Measurements from ENCODE around the gene DROSHA.

DROSHA gene

DNA sequence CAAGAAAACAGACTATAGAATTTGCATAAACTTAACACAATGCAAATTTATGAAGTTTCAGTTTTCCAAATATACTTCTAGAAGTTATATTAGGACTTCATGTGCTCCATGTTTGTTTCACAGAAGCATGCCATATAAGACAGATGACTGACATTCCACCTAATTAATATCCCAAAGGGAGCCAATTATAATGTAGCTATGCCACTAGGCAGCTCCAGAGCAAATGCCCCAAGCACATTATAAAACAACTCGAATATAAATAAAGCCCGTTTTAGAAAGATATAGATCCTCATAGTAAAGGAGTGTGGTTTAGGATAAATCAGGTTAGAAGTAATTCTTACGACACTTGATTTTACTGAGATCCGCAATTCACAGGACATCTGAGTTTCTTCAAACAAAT lies 8.9 kb downstream of the DROSHA start:
- DNase-seq (ENCODE audit: low read depth in 2 of 2) = no peak

DNA sequence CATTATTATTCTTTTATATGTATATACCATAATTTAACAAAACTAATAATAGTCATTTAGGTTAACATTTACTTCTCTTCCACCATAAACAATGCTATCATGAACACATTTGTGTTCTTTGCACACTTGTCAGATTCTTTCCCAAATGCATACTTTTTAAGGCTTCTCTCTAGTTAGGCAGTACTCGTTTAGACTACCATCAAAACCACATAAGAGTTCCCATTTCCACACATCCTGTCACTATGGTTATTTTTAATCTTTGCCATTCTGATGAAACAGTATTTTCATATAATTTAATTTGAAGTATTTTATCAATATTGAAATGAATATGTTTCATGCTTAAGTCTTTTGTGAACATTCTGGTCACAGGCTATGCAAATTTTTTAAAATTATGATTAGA lies 15.1 kb downstream of the DROSHA start:
- DNase-seq (ENCODE audit: low read depth in 2 of 2) = no peak

DNA sequence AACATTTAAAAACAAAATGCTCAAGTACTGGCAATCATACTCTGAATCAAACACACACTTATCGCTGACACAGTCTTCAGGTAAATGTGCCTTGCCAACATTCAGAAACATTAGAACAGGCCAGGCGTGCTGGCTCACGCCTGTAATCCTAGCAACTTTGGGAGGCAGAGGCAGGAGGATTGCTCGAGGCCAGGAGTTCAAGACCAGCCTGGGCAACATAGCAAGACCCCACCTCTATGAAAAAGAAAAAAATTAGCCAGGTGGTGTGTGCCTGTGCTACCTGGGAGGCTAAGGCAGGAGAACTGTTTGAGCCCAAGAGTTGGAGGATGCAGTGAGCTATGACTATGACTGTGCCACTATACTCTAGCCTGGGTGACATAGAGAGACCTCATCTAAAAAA lies 20.6 kb downstream of the DROSHA start:
- DNase-seq (ENCODE audit: low read depth in 2 of 2) = no peak

DNA sequence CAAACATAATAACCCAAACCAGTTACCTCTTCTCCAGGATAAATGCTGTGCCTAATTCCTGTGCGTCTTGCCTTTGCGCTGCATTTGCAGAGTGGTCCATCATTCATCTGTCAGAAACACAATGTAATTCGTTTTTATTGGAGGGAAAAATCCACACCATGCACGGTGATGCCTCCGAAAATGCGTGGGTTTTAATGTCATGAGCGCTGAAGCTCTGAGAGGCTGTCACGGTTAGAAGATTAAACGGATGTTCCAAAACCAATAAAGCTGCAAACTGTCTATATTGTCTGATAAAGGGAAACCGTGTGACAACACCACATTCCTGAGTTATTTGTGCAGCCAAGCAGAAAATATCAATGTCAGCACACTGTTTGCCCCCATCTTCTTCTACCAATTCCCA lies 27.4 kb downstream of the DROSHA start:
- DNase-seq (ENCODE audit: low read depth in 2 of 2) = no peak

DNA sequence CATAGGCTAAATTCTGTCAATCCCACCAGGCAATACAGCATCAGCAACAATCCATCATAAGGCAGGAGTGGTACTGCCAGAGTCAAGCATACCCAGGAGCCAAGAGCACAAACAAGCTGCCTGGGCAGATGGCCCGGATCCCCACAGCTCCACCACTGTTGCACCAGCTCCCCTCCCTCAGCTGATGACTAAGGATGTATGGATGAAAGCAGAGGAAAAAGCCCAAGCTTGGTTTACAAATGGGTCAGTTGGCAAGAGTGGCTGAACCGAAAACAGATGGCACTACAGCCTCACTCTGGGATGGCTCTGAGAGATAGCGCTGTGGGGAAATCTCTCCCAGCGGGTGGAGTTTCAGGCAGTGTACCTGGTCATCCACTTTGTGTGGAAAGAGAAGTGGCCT lies 29.4 kb downstream of the DROSHA start:
- DNase-seq (ENCODE audit: low read depth in 2 of 2) = no peak

DNA sequence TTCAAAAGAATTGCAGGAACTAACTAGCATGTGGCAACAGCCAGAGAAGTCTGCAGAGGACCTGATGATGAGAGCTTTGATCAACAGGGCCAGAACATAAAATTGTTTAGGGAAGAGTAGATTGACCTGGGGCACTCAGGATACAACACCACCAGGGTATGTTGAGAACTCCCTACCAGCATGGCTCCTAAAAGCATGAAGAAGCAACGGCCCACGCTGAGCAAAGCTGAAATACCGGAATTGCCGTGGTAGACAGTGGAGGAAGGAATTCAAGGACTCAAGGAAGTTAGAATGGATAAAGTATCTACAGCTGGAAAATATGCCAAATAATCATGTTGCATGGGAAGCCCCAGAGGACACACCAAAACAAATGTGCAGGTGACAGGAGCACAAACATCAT lies 31.6 kb downstream of the DROSHA start:
- no peak for DNase-seq (ENCODE audit: low read depth in 2 of 2)

DNA sequence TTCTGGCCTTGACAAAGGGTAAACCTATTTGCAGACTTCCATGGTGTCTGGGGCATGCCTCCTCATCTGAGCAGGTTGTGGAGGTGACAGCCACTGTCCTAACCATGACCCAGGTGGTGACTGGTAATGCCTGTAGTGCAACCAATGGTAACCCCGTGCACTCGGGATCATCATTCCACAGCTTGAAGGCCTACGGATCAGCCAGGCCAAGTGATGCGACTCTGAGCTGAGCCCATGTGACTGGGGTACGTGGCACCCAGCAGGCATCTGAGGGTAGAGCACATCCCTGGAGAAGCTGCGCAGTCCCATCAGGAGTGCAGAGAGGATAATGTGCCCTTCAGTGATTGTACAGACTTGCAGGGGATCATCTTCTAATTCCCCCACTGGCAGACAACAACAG lies 35.0 kb downstream of the DROSHA start:
- no peak for DNase-seq (ENCODE audit: low read depth in 2 of 2)

DNA sequence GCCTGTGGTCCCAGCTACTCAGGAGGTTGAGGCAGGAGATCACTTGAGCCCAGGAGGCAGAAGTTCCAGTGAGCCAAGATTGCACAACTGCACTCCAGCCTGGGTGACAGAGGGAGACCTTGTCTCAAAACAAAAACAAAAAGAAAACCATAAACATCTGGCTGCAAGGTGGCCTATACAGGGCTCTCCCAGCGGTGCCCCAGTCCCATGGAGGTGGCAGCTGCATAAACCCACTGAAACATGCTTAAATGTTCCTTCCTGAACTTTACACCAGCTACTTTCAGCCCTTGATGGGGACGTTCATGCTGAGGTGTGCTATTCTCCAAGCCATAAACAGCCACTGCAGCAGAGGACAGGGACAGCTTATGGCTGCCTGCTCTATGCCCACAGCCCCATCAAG lies 35.6 kb downstream of the DROSHA start:
- no peak for DNase-seq (ENCODE audit: low read depth in 2 of 2)

DNA sequence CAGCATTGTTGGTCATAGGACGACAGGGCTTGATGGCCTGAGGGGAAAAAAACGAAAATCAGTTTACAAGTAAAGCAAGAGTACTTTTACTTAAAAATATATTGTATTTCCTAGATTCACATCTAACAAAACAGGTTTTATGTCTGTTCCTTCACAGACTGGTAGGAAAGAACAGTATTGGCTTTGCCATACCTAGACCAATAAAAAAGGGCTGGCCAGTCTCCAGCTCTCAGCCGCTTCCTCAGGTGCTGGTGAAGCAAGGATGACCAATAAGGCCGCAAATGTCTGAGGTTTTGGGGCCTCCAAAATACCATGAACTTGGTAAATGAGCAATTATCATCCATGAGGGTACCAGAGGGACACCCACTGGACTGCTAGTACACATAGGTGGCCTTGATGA lies 36.6 kb downstream of the DROSHA start:
- no peak for DNase-seq (ENCODE audit: low read depth in 2 of 2)

DNA sequence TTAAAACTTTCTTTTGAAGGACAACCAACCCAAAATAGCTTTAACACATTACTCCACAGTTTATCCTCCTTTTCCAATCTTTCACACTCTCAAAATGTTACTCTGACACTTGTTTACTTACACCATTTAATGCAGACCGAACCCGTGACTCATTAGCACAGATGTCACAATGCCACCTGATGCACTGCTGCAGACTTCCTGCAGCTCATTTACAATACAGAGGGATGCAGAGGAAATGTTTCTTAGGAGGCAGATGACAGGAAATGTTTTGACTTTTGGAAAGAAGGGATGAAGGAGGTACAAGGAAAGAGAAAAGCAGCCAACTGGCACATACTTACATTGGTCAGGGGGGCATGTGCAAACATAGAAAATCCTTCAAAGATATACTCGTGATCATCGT lies 39.0 kb downstream of the DROSHA start:
- no peak for DNase-seq (ENCODE audit: low read depth in 2 of 2)

DNA sequence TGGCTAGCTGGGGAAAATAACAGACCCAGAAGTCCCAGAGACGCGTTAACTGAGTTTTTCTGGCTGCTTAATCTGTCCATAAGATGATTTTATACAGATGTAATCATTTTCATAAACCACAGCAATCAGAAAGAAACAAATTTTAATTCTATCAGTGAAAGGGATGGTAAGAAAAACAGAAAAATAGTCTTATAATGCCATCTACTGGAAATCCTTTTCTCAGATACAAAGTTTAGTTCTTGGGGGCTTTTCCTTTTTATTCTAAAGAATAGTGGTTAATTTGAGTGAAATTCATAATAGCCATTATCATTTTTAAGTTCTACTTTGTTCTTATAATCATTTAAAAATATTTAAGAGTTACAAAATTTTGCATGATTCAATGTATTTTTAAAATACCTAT lies 44.4 kb downstream of the DROSHA start:
- no peak for DNase-seq (ENCODE audit: low read depth in 2 of 2)

DNA sequence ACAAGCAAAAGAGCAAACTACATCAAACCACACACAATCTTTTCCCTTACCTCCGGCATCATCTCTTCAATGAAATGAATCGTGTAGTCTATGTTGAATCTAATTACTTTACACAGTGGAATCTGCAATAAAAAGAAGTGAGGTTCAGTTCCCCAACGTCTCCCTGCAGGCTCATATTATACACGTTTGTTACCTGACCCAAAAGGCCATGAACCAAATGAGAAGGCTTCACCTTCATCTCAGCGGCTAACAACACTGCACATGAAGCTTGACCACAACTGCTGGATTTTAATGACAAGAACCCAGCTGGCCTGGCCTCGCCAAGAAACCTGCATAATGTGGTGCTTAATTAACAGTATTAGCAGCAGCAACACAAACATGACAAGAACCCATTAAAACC lies 45.5 kb downstream of the DROSHA start:
- DNase-seq (ENCODE audit: low read depth in 2 of 2) = no peak

DNA sequence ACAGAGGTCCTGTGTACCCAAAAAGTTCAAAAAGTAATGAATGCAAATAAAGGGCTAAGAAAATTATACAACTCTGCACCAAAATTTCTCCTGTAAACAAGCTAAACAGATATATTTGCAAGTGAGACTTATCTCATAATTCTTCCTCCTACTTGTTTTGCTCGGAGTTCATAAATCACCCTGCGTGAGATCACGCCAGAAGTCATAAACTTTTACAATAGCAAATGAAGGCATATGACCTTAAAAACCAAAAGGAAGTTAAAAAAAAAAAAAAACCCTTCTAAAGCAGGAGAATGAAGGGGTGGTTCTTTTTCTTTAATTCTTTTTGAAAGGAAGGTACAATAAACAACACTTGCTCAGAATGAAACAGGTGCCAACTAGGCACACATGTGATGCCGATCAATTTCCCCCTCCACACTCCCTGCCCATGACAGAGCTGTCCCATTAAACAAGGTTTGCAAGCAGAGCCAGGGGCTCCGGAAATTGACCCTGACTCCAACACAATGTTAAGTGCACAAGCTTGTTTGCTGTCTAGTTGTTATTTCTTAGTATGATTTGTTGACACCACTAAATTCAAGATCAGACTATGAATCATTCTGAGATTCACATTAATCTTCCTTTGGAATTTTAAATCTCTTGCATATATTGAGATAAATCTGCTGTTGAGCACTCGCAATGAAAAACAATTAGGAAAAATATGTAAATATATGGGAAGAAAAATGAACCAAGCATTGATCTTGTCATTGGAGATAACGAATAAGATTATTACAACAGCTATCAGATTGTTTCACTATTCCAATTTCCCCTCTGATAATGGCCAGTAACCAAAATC lies 46.3 kb downstream of the DROSHA start:
- no peak for DNase-seq (ENCODE audit: low read depth in 2 of 2)

DNA sequence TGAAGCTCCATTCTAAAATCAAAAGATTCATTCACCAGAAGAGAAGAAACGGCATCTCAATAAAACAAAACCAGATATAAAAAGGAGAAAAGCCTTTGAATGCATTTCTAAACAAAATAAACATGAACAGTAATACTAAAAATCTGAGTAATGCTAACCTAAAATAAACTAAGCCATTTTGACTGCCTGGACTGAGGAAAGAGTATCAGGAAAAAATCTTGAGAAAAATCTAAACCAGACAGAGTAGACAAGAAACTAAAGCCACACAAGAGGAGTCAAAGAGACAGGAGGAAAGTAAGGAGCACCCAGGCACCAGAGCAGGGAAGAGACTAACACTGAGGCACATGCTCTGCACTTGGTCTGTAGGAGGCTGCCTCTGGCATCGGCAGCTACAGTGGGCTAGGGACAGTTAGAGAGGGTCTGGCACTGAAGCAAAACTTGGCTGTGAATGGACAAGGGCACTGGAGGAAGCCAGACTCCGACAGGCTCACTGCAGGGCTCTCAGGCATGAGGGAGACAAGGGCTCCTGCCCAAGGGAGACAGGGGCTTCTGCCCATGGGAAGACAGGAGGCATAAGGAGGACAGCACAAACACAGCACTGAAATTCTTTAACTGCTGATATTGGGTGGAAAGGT lies 50.2 kb downstream of the DROSHA start:
- no peak for DNase-seq (ENCODE audit: low read depth in 2 of 2)

DNA sequence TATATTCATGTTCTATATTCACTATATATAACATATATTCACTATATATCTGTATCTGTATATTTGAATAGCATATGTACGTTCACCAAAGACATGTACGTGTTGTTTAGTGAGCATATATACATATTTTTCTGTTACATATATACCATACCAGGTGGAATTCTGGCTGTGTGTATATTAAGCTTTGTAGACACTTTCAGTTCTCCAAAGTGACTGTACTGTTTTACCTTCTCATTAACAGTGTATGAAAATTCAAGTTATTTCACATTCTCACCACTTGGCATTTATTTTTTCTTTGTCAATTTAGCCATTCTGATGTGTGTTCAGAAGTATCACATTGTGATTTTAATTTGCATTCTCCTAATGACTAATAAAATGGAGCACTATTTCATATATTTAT lies 52.2 kb downstream of the DROSHA start:
- DNase-seq (ENCODE audit: low read depth in 2 of 2) = no peak

DNA sequence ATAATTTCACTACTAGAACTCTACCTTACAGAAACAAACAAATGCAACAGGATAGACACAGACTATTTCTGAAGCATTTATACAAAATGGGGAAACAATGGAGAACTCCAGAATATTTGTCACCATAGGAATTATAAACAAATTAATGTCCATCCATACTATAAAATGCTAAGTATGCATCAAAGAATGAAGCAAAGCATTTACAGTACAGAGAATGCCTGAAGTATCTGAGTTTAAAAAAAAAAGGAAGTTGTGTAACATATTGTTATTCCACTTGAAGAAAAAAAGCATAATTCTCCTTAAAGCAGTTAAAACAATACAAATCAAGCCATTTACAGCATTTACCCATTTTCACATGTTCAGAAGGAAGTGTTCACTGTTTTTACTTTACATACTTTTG lies 53.0 kb downstream of the DROSHA start:
- DNase-seq (ENCODE audit: low read depth in 2 of 2) = no peak

DNA sequence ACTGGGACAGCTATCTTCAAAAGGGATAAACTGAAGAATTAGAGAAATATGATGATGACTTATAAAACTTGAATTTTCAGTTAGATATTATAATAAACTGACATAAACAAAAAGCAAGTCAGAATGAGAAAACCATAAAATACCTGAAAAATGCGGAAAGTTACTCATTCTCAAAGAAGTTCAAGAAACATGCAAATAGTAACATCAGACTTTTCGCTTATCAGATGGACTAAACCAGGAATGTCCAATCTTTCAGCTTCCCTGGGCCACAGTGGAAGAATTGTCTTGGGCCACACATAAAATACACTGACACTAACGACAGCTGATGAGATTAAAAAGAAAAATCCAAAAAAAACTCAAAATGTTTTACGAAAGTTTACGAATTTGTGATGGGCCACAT lies 53.9 kb downstream of the DROSHA start:
- no peak for DNase-seq (ENCODE audit: low read depth in 2 of 2)

DNA sequence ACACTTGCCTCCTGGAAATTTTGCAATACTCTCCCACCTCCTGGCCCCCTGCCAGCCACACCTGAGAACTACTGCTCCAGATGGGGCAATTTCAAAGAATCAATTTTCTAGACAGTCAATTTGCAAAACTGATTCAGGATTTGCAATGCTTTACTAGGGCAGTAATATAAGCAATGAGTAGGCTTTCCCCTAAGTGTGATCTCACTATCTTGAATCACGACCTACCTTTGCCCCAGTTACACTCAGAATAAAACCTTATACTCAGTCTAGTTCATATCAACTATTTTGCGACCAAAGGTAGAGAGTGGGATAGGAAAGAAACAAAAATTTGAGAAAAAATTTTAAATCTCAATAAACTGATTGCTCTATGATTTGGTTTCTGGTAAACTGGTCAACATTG lies 54.4 kb downstream of the DROSHA start:
- DNase-seq (ENCODE audit: low read depth in 2 of 2) = no peak

DNA sequence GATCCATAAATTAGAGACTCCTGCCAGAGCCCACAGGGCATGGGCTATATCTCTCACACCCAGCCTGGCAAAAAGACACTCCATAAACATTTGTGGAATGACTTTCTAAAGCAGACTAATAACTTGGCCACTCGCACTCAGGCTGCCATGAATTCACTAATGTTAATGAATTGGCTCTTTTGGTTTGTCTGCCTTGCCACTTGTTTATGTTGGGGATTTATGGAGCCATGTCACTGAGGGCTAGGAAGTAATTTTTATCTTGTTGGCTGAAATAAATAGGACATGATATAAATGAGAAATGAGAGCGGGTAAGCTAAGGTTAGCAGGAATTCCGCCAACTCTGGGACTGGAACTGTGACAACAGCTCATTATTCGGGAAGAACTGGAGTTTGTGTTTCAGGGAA lies 55.2 kb downstream of the DROSHA start:
- no peak for DNase-seq (ENCODE audit: low read depth in 2 of 2)

DNA sequence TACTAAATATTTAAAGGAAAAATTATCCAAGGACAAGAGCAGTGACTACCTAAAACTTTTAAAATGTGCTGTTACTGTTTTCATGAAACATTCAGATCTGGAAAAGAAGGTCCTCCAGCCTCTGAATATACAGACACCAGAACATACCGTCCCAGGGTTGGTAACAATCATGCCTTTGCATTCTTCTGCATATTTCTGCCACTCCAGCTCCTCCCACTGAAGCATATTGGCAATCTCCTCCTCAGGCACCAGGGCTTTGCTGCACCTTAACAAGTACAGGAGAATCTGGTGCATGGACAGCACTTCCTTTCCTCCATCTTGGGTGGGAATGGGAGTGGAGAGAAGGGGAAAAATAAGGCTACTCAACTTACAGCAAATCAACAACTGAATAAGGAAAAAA lies 60.0 kb downstream of the DROSHA start:
- DNase-seq (ENCODE audit: low read depth in 2 of 2) = no peak

DNA sequence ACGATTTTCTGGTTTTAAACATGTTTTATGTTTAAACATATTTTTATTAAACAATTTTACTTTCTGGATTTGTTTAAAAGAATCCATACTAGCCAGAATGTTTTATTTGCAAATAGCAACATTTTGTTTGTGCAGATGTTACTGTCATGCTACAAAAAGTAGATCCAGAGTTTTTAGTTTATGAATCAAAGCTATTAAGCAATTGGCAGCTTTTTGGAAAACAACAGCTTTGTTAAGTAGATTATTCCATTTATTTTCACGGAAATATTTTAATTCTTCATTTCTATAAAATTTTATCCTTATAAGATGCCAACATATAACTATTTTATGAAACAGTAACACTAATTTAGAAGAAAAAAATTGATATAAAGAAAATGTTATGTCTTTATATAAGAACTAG lies 60.9 kb downstream of the DROSHA start:
- no peak for DNase-seq (ENCODE audit: low read depth in 2 of 2)

DNA sequence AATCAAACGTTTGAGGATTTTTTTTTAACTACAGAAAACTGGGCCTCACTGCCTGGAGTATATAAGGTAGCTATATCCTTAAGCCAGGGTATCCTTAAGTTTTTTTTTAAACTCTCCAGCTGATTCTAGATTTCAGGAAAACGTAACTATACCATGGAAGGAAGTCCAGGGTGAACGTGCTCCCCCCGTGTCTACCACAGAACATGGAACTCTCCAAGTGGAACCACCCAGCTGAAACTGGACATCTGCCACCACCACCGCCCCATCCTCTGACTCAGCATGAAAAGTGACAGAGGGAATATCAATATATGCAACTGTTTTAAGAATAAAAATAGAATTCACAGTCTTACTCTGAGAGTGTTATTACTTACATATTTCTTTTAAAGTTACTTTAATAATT lies 61.3 kb downstream of the DROSHA start:
- DNase-seq (ENCODE audit: low read depth in 2 of 2) = no peak

DNA sequence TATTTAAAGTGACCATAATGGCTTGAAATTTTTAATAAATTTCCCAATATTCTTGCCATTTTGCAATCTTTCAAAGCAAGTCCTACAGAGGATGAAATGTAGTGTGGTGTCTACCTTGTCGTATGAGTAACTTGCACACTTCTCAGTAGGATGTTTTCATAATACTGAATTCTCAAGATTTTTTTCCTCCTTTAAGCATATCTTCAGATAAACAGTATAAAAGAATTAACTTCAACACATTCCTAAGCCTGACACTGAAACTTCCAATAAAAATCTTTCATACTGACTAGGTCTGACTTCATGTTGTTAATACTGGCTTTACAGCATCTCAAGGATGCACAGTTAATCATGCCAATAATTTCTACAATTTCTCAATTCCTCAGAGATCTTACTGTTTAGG lies 62.0 kb downstream of the DROSHA start:
- no peak for DNase-seq (ENCODE audit: low read depth in 2 of 2)

DNA sequence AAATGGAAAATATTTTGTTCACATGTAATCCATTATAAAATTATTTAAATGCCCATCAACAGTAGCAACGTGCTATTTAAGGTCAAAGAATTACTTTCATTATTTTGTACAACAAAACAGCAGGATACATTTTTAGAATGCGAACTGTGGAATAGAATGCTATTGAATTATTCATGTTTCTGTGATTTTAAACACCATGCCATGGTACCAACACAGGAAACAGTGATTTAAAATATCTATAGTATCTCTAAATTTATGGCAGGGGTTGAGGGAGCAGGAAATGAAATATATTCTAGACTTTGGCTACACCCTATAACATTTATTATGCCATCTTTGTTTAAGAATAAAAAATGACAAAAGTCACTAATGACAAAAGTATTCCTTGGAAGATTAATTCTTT lies 62.4 kb downstream of the DROSHA start:
- DNase-seq (ENCODE audit: low read depth in 2 of 2) = no peak

All from fibroblast of skin of left biceps (primary cell).